SH-SY5Y (cell line): Measurements from ENCODE around the gene U2AF1L4.

ENCODE experiments used
- GATA2 ChIP-seq: IDR thresholded peaks from 2 replicates; pipeline ENCODE4 v1.6.1; 2011; ENCODE audit warnings: mild to moderate bottlenecking, low read depth, low read length
- GATA3 ChIP-seq: IDR thresholded peaks from 2 replicates; pipeline ENCODE4 v1.6.1; 2011; ENCODE audit warnings: low read depth, mild to moderate bottlenecking, low read length, moderate library complexity

GRCh38 chr19:35715981-35716800 is 29.0 kb downstream of the U2AF1L4 start:
- no peak for TF ChIP-seq GATA3
- TF ChIP-seq GATA2: no peak
